ENCODE data around the gene EDN1. TPM values are rescaled to one million over a fixed set of nuclear protein-coding genes. Genes with fewer than 3 reads are reported as not detected.
A peak's percentile ranks its signal among the peaks of the same experiment; 100 is the strongest.
"Not testable (repeated sequence)": the region's sequence is repeated elsewhere in the genome, so short reads cannot be mapped to it uniquely, and the experiment has no call there.

Gene EDN1
- total RNA-seq, 1 donor from 2014 or later = 268 TPM

GRCh38 chr6:12293931-12294807 lies 4.0 kb downstream of the EDN1 start:
- DNase-seq (ENCODE audit: low read depth in 2 of 2) = no peak

DNA sequence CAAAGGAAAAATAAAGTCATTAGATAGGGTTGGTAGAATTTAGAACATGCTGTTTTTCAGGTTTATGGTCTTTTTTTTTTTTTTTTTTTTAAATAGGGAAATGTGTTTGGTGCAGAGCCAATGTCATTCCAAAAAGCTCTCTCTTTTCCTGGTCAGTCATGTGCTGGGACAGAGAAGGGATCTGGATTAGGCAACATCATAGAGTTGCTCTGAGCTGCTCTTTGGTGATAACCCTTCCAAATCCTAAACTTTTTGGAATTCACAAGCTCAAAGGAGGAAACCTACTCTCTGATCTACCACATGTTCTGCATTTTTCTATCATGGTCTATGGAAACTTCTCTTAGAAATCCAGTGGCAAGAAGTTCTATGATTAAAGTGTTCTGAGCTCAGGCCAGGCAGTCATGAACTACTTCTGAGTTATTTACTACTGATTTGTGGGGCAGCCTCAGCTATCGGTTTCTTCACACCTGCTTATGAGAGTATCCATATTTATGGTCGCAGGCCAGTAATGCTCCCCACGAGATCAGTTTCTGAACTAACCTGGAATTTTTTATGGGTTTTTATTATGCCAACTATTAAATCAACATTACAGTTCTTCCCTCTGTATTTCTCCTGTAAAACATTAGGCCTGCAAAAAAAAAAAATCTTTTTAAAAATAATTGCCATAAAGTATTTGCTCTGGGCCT lies 4.8 kb downstream of the EDN1 start:
- DNase-seq (ENCODE audit: low read depth in 2 of 2) = peak; percentile 16 to 75

- DNase-seq (ENCODE audit: low read depth in 2 of 2) = peak; percentile 8 to 27
These were observed 5.5 kb downstream of the EDN1 start for GRCh38 chr6:12295558-12296254.

DNA sequence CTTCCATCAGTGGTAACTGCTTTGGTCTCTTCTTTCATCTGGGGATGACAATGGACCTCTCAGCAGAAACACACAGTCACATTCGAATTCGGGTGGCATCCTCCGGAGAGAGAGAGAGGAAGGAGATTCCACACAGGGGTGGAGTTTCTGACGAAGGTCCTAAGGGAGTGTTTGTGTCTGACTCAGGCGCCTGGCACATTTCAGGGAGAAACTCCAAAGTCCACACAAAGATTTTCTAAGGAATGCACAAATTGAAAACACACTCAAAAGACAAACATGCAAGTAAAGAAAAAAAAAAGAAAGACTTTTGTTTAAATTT lies 6.1 kb downstream of the EDN1 start:
- peak in 1 of 2 donors; percentile 56 for DNase-seq (ENCODE audit: low read depth in 2 of 2)

DNA sequence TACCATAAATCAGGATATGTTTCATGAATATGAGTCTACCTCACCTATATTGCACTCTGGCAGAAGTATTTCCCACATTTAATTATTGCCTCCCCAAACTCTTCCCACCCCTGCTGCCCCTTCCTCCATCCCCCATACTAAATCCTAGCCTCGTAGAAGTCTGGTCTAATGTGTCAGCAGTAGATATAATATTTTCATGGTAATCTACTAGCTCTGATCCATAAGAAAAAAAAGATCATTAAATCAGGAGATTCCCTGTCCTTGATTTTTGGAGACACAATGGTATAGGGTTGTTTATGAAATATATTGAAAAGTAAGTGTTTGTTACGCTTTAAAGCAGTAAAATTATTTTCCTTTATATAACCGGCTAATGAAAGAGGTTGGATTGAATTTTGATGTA lies 6.4 kb downstream of the EDN1 start:
- DNase-seq (ENCODE audit: low read depth in 2 of 2) = peak in 1 of 2 donors; percentile 10

GRCh38 chr6:12297363-12298016 lies 7.3 kb downstream of the EDN1 start:
- DNase-seq (ENCODE audit: low read depth in 2 of 2) = peak; percentile 70 to 78

DNA sequence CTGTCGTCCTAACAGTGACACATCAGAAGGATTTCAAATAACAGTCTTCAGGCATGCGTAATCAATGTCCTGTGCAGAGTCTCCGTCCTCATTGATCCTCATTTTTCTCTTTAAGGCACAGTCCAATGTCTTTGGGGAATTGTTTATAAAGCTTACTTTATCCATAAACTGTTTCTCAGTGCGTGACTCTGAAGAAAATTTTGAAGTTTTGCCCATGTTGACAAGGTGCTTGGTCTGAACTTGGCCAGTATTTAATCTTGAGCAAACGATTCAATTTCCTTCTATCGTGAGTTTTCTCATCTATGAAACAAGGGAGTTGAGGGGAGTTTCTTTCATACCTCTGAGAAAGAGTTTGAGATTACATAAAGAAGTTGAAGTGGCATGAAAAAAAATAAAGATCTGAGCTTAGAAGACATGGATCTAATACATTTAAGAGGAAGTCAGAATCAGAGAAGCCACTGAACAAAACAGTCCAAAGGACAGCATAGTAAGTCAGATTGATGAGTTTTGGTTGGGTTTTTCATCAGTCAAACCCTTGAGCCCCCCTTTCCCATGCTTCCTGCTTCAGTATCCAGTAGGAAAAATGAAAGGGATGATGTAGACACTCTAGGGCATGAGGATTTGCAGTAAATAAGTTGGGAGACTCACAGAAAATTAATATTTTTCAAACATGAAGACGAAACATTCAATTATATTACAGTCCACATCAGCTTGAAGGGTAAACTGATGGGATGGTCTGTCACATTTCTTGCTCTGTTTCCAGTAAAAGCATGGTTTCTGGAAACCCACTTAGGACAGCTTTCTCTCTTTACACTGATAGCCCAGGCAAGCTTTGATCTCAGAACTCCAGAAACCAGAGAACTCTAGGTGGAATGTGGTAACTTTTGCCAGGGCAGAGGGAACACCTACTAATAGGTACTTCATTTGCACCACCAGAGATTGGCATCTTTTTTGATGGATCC lies 8.1 kb downstream of the EDN1 start:
- peak; percentile 77 to 81 for DNase-seq (ENCODE audit: low read depth in 2 of 2)

DNA sequence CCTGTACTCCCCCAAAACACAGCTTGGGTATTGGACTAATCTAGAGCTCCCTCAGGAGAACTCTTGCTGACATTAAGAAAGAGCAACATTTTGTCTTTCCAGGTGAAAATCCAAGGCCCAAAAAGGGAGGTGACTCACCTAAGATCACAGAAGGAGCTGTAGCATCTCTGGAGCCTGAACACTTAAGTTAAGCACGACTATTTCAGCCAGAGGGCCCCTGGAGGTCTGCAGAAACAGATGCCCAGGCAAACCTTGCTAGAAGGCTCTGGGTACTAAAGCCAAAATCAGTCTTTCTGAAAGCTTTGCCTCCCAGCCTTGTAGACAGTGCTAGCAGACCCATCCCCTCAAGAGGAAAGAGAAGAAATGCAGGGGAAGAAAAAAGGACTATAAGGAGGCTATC lies 8.8 kb downstream of the EDN1 start:
- peak; percentile 48 to 50 for DNase-seq (ENCODE audit: low read depth in 2 of 2)

GRCh38 chr6:12301018-12301417 lies 10.9 kb downstream of the EDN1 start:
- peak in 1 of 2 donors; percentile 45 for DNase-seq (ENCODE audit: low read depth in 2 of 2)

DNA sequence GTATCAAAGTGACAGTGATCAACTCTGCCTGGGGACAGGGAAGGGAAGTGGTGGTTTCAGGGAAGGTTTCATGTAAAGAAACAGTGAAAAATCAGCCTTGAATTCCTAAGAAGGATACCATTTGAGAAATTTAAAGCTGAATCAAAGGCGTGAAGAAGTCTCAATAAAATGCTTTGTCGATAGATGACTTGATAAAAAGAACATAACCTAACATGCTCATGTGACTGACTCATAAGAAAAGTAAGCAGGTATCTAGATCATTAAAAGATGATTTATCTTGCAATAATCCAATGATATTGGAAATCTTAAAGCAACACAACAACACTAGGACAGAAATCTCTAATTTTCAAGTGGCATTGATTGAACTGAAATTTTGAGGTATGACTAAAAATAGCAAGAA lies 14.3 kb downstream of the EDN1 start:
- no peak for DNase-seq (ENCODE audit: low read depth in 2 of 2)

DNA sequence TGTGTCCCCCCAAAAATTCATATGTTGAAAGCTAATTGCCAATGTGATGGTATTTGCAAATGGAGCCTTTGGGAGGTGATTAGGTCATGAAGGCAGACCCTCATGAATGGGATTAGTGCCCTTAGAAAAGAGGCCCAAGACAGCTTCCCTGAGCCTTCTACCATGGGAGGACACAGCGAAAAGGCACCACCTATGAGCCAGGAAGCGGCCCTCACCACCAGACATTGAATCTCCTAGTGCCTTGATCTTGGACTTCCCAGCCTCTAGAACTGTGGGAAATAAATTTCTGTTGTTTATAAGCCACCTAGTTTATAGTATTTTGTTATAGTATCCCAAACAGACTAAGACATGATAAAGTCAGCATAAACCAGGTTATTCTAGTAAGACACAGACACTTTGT lies 18.9 kb downstream of the EDN1 start:
- no peak for DNase-seq (ENCODE audit: low read depth in 2 of 2)

GRCh38 chr6:12311106-12311505 lies 20.9 kb downstream of the EDN1 start:
- peak in 1 of 2 donors; percentile 52 for DNase-seq (ENCODE audit: low read depth in 2 of 2)

GRCh38 chr6:12312736-12313135 lies 22.6 kb downstream of the EDN1 start:
- DNase-seq (ENCODE audit: low read depth in 2 of 2) = no peak

DNA sequence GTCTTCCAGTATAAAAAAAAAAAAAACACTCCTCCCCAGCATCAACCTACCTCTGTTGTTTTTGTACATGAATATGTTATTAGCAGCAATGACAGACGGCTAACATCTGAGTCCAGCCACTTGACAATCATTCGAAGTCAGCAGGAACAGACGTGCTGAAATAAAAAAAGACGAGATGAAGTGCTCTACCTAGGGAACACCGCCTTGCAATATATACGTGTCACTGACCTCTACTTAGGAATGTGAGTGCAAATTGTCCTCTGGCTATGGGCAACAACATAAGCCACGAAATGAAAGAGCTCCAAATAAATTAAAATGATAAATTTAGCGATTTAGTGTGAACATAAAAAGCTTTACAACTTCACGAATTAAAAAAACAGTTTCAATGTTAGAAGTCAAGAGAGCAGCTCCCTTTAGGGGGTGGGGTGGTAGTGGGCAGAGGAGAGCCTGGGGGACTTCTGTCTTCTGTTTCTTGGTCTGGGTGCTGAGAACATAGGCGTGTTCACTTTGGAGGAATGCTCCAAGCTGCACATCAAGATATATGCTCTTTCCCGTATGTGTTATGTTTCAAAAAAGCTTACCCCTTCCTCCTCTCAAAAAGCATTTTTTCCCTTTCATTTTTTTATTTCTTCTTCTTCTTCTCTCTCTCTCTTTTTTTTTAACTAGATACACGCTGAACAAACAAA lies 23.3 kb downstream of the EDN1 start:
- no peak for DNase-seq (ENCODE audit: low read depth in 2 of 2)

- peak; percentile 43 to 78 for DNase-seq (ENCODE audit: low read depth in 2 of 2)
These were observed 23.9 kb downstream of the EDN1 start for GRCh38 chr6:12313992-12314589.

DNA sequence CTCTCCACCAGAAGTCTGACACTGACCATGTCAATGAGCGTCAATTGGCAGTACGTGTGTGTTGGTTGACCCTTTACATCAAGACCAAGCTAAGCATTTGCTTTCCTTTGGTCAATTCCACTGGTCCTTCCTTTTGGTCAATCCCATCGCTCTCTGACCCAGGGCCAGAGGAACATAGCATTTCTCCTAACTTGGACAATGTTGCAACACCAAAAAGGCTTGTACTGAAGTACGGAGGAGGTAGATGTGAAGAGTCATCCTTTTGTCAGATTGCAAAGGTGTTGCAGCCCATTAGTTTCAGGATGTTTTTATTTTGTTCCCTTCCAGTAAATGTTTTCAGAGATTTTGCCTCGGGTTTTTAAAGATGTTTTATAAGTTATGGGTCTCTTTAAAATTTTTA lies 24.6 kb downstream of the EDN1 start:
- DNase-seq (ENCODE audit: low read depth in 2 of 2) = no peak

DNA sequence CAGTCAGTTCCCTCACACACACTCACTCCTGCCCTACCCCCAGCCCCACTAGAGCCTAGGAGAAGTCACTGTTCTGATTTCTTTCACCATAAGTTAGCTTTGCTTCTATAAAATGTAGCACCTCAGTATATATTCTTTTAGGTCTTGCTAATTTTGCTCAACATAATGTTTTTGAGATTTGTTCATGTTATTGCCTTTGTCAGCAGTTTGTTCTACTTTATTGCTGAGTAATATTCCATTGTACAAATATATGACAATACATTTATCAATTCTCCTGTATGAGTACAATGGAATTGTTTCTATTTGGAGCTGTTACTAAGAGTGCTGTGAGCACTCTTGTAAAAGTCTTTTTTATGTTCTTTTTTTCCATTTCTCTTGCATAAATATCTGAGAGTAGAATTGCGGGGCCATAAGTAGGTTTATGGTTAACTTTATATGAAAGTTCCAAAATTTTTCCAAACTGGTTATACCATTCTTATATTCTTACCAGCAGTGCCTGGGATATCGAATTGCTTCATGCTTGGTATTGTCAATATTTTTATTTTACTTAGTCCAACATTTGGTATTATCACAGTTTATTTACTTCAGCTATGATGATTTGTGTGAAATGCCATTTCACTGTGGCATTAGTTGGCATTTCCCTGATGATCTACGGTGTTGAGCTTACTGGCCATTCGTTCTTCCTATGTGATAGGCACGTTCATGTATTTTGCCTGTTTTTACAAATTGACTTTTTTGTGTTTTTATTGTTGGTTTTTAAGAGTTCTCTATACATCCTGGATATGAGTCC lies 25.3 kb downstream of the EDN1 start:
- no peak for DNase-seq (ENCODE audit: low read depth in 2 of 2)

GRCh38 chr6:12318749-12319148 lies 28.6 kb downstream of the EDN1 start:
- no peak for DNase-seq (ENCODE audit: low read depth in 2 of 2)

DNA sequence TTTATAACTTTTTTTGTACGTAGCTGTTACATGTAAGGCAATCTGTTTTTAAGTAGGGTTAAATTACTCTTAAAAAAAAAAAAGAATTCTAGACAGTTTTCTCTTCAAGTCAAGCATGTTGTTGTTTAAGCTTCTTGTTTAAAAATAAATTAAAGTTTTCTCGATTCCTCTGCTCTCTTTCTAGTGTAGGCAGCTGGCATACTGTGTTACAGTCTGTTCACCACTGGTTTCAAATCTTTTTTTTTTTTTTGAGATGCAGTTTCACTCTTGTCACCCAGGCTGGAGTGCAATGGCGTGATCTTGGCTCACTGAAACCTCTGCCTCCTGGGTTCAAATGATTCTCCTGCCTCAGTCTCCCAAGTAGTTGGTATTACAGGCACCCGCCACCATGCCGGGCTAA lies 29.9 kb downstream of the EDN1 start:
- DNase-seq (ENCODE audit: low read depth in 2 of 2) = not testable (repeated sequence)

All from lung microvascular endothelial cell (primary cell).